HCT116 (cell line): ENCODE results near the gene SLC2A5. TPM values are rescaled to one million over a fixed set of nuclear protein-coding genes. Genes with fewer than 3 reads are reported as not detected.

ENCODE experiments used
- ATAC-seq: fragments of 200-7000 bp; cut with Tn5 transposase; 2 replicates; pipeline ENCODE4 v1.9.1; 2020; ENCODE audit warnings: mild to moderate bottlenecking, moderate library complexity
- BruUV-seq: library from RNA; stranded (reverse); fragments of 400-500 nt; replicated peaks from 2 replicates; lab custom pipeline; 2021; lab: Mats Ljungman, UMichigan
- CTCF ChIA-PET: fragments of 300-600 bp; sonication (Branson Sonifier 250); formaldehyde crosslinking; loops from one replicate; lab custom pipeline; 2021; ENCODE audit warnings: antibody characterized with exemption; lab: Charles Lee
- POLR2A ChIA-PET: fragments of 300-600, 350-600 bp; sonication (Branson Sonifier 250); formaldehyde crosslinking; loops from one replicate; lab custom pipeline; 2021; ENCODE audit warnings: antibody characterized with exemption; lab: Charles Lee
- RAD21 ChIA-PET, 2 experiments: fragments of 300-600 bp; sonication (Branson Sonifier 250); formaldehyde crosslinking; loops; one replicate each; lab custom pipeline; 2023; ENCODE audit warnings: low total read pairs in 2 of 2; ENCODE audit not compliant: uncharacterized antibody in 2 of 2, unreplicated experiment in 2 of 2, low non-redundant PET in 1 of 2; lab: Charles Lee
- DNase-seq: peaks from one replicate; pipeline ENCODE4 v3.0.0-alpha.2; 2010; ENCODE audit warnings: low read depth, low spot score
- H2AFZ ChIP-seq: fragments of 200-600 bp; shearing (Covaris generic), sonication (generic); 2 replicates; pipeline ENCODE4 v1.6.1; 2017; ENCODE audit warnings: low read depth, mixed run types, mixed read lengths, antibody characterized with exemption, low read length; ENCODE audit not compliant: poor library complexity, severe bottlenecking
- H3K27ac ChIP-seq: 2 replicates; pipeline ENCODE4 v1.5.1; 2012; ENCODE audit warnings: low read depth, low read length
- H3K27me3 ChIP-seq: fragments of 200-600 bp; sonication (generic); 2 replicates; pipeline ENCODE4 v1.6.1; 2016; ENCODE audit warnings: mixed run types, low read length, mixed read lengths; ENCODE audit not compliant: insufficient read depth
- H3K36me3 ChIP-seq, 2 experiments: fragments of 200-500 bp in 1 of 2; fragments of 200-600 bp in 1 of 2; sonication (Bioruptor generic) in 1 of 2; sonication (generic) in 1 of 2; 2 replicates each; pipeline versions ENCODE4 v1.5.1 to v1.6.1; 2014 to 2016; ENCODE audit warnings: low read length in 2 of 2, inconsistent platforms in 1 of 2, mixed read lengths in 1 of 2, mixed run types in 1 of 2; ENCODE audit not compliant: insufficient read depth in 2 of 2, control insufficient read depth in 1 of 2
- H3K4me1 ChIP-seq, 2 experiments: fragments of 200-600 bp in 1 of 2; sonication (generic) in 1 of 2; 2 replicates each; pipeline versions ENCODE4 v1.5.1 to v1.6.1; 2012 to 2017; ENCODE audit warnings: low read length in 2 of 2, inconsistent platforms in 1 of 2, mild to moderate bottlenecking in 1 of 2, mixed read lengths in 1 of 2, mixed run types in 1 of 2, moderate library complexity in 1 of 2; ENCODE audit not compliant: insufficient read depth in 2 of 2, control insufficient read depth in 1 of 2
- H3K4me2 ChIP-seq: fragments of 200-600 bp; sonication (generic); 2 replicates; pipeline ENCODE4 v1.6.1; 2017; ENCODE audit warnings: mixed run types, low read length, mixed read lengths
- H3K4me3 ChIP-seq, 2 experiments: fragments of 200-600 bp in 1 of 2; sonication (generic) in 1 of 2; replicated peaks in 1 of 2; 2 replicates each; pipeline ENCODE4 v1.5.1; 2011 to 2016; ENCODE audit warnings: low read length in 2 of 2, control low read depth in 1 of 2, low read depth in 1 of 2, mild to moderate bottlenecking in 1 of 2, mixed read lengths in 1 of 2, mixed run types in 1 of 2
- H3K79me2 ChIP-seq: fragments of 200-600 bp; sonication (generic); 2 replicates; pipeline ENCODE4 v1.6.1; 2017; ENCODE audit warnings: mild to moderate bottlenecking, mixed run types, low read length, moderate library complexity, mixed read lengths; ENCODE audit not compliant: insufficient read depth
- H3K9ac ChIP-seq: fragments of 200-600 bp; sonication (generic); 2 replicates; pipeline ENCODE4 v1.6.1; 2016; ENCODE audit warnings: low read length, mixed read lengths
- H3K9me2 ChIP-seq: fragments of 200-600 bp; sonication (generic), shearing (Covaris generic); 2 replicates; pipeline ENCODE4 v1.6.1; 2017; ENCODE audit warnings: mixed run types, mild to moderate bottlenecking, moderate library complexity; ENCODE audit not compliant: insufficient read depth
- H3K9me3 ChIP-seq, 2 experiments: fragments of 200-500 bp in 1 of 2; fragments of 200-600 bp in 1 of 2; sonication (Bioruptor generic) in 1 of 2; sonication (generic) in 1 of 2; 2 replicates each; pipeline ENCODE4 v1.6.1; 2014 to 2017; ENCODE audit warnings: low read length in 2 of 2, mixed read lengths in 2 of 2, inconsistent platforms in 1 of 2, low read depth in 1 of 2, mild to moderate bottlenecking in 1 of 2, mixed run types in 1 of 2, moderate library complexity in 1 of 2; ENCODE audit not compliant: control insufficient read depth in 1 of 2, insufficient read depth in 1 of 2
- H4K20me1 ChIP-seq: fragments of 200-600 bp; sonication (generic), shearing (Covaris generic); 2 replicates; pipeline ENCODE4 v1.6.1; 2017; ENCODE audit warnings: mixed run types, mild to moderate bottlenecking, moderate library complexity; ENCODE audit not compliant: insufficient read depth
- CEBPB ChIP-seq: IDR thresholded peaks from 2 replicates; pipeline ENCODE4 v1.6.1; 2012; ENCODE audit warnings: low read depth
- EGR1 ChIP-seq: IDR thresholded peaks from 2 replicates; pipeline ENCODE4 v1.6.1; 2012; ENCODE audit warnings: low read depth
- ELF1 ChIP-seq: IDR thresholded peaks from 2 replicates; pipeline ENCODE4 v1.6.1; 2012; ENCODE audit warnings: low read depth, borderline replicate concordance
- EZH2 ChIP-seq: fragments of 200-600 bp; sonication (generic); IDR thresholded peaks from 2 replicates; pipeline ENCODE4 v1.6.1; 2017; ENCODE audit warnings: antibody characterized with exemption, mixed run types
- EZH2phosphoT487 ChIP-seq: fragments of 200-600 bp; IDR thresholded peaks from 2 replicates; pipeline ENCODE4 v1.6.1; 2018; ENCODE audit warnings: antibody characterized with exemption, borderline replicate concordance
- JUND ChIP-seq: IDR thresholded peaks from 2 replicates; pipeline ENCODE4 v1.6.1; 2012
- POLR2A ChIP-seq: IDR thresholded peaks from 2 replicates; pipeline ENCODE4 v1.7.0; 2011; ENCODE audit warnings: borderline replicate concordance; ENCODE audit not compliant: insufficient read depth, insufficient read length; ENCODE audit errors: extremely low read depth
- POLR2AphosphoS5 ChIP-seq: IDR thresholded peaks from 2 replicates; pipeline ENCODE4 v1.6.1; 2011; ENCODE audit warnings: mild to moderate bottlenecking, low read depth, low read length, moderate library complexity
- RAD21 ChIP-seq: IDR thresholded peaks from 2 replicates; pipeline ENCODE4 v1.6.1; 2012; ENCODE audit warnings: low read depth, mild to moderate bottlenecking
- SIN3A ChIP-seq: IDR thresholded peaks from 2 replicates; pipeline ENCODE4 v1.6.1; 2012; ENCODE audit warnings: low read depth
- SRF ChIP-seq: IDR thresholded peaks from 2 replicates; pipeline ENCODE4 v1.6.1; 2012; ENCODE audit warnings: low read depth
- YY1 ChIP-seq: IDR thresholded peaks from 2 replicates; pipeline ENCODE4 v1.6.1; 2011; ENCODE audit warnings: low read length, low read depth, moderate library complexity, mild to moderate bottlenecking; ENCODE audit not compliant: insufficient replicate concordance; ENCODE audit errors: extremely low read depth
- ZFX ChIP-seq: fragments of 450-650 bp; IDR thresholded peaks from 2 replicates; pipeline ENCODE4 v1.6.1; 2017
- intact Hi-C: fragments of 100-400 bp; cut with micrococcal nuclease; formaldehyde crosslinking; loops from 2 replicates; pipeline ENCODE4 v1.10.0; 2022
- total RNA-seq: library from RNA; stranded (reverse); gene quantifications from one replicate; pipeline ENCODE4 v1.2.1, GENCODE V29; 2021; ENCODE audit not compliant: unreplicated experiment
- TF ChIP-seq, protein P1 (sequence below), 3 experiments: fragments of 200-600 bp in 1 of 3; sonication (generic) in 1 of 3; IDR thresholded peaks in 2 of 3; conservative IDR thresholded peaks in 1 of 3; 2 replicates each; pipeline ENCODE4 v1.5.1; 2012 to 2017; ENCODE audit warnings: low read depth in 2 of 3, low read length in 2 of 3, antibody characterized with exemption in 1 of 3, borderline replicate concordance in 1 of 3, control low read depth in 1 of 3, mild to moderate bottlenecking in 1 of 3, mixed read lengths in 1 of 3, mixed run types in 1 of 3, moderate library complexity in 1 of 3; ENCODE audit not compliant: insufficient read depth in 1 of 3
- TF ChIP-seq, protein P2 (sequence below): IDR thresholded peaks from 2 replicates; pipeline ENCODE4 v1.6.1; 2011; ENCODE audit warnings: mild to moderate bottlenecking, low read length, moderate library complexity; ENCODE audit not compliant: insufficient replicate concordance; ENCODE audit errors: extremely low read depth

SLC2A5 gene
- total RNA-seq, 1 experiment from 2014 or later: not detected

DNA sequence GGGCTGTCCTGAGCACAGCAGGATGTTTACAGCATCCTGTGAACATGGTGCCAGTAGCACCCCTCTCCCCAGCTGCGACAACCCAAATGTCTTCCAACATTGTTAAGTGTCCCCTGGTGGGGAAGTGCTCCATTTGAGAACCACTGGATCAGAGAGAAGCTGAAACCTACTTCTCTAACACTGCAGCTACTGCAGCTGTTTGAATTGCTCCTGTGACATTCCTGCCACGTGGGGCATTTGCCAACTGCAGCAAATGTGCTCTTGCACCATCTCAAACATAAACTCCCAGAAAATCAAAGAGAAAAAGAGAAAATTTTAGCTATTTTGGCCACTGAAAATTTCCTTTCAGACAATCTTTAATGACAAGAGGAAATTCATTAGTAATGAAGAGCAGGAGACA, 11.0 kb downstream of the SLC2A5 start:
- Histone ChIP-seq H3K9me3 (no peaks in the 10 kb centered on the region), H3K27me3 (no peaks in the 10 kb centered on the region), H3K4me2 (no peak overlapping the region), H3K27ac (no peak overlapping the region), H3K4me3 (no peak overlapping the region), H3K4me1 (peaks cover 0 to 8% of the 10 kb centered on the region in 2 experiments; a peak in 1 of 4 replicates), H3K9ac (no peak overlapping the region), H4K20me1 (no peaks in the 10 kb centered on the region), H2AFZ (no peak overlapping the region), H3K9me2 (no peaks in the 10 kb centered on the region), H3K36me3 (no peaks in the 10 kb centered on the region), H3K79me2 (no peaks in the 10 kb centered on the region)
- ChIA-PET POLR2A (no interaction called here), CTCF (interaction anchor here (1.2 kb wide), 1 partner anchor 53 kb away, joined by 4 read pairs; no protein-coding TSS in a partner anchor), RAD21 (no interaction called here)
- TF ChIP-seq SIN3A: no peak
- TF ChIP-seq, protein P1, sequence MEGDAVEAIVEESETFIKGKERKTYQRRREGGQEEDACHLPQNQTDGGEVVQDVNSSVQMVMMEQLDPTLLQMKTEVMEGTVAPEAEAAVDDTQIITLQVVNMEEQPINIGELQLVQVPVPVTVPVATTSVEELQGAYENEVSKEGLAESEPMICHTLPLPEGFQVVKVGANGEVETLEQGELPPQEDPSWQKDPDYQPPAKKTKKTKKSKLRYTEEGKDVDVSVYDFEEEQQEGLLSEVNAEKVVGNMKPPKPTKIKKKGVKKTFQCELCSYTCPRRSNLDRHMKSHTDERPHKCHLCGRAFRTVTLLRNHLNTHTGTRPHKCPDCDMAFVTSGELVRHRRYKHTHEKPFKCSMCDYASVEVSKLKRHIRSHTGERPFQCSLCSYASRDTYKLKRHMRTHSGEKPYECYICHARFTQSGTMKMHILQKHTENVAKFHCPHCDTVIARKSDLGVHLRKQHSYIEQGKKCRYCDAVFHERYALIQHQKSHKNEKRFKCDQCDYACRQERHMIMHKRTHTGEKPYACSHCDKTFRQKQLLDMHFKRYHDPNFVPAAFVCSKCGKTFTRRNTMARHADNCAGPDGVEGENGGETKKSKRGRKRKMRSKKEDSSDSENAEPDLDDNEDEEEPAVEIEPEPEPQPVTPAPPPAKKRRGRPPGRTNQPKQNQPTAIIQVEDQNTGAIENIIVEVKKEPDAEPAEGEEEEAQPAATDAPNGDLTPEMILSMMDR (IDR thresholded peaks at IDR 0.05 in 2 of 3, conservative IDR thresholded peaks at IDR 0.05 in 1 of 3; ENCODE audit: borderline replicate concordance in 1 of 3, insufficient read depth in 1 of 3, low read depth in 2 of 3, low read length in 2 of 3): 0 out of 6 replicates have a peak, but pooled peaks of 1 of the 3 experiments have one; percentile 7
- no peak for ATAC-seq
- intact Hi-C loops: no loop called here
- BruUV-seq: no TSS peak
- DNase-seq: no peak

- Histone ChIP-seq H3K9me3 (no peaks in the 10 kb centered on the region), H2AFZ (no peak overlapping the region), H3K9me2 (no peaks in the 10 kb centered on the region), H3K27ac (no peak overlapping the region), H3K4me2 (no peak overlapping the region), H3K27me3 (no peaks in the 10 kb centered on the region), H4K20me1 (no peaks in the 10 kb centered on the region), H3K36me3 (no peaks in the 10 kb centered on the region), H3K4me3 (no peak overlapping the region), H3K9ac (no peak overlapping the region), H3K79me2 (no peaks in the 10 kb centered on the region), H3K4me1 (peaks cover 0 to 8% of the 10 kb centered on the region in 2 experiments; a peak in 1 of 4 replicates)
- ChIA-PET CTCF (no interaction called here), RAD21 (no interaction called here), POLR2A (no interaction called here)
- DNase-seq: no peak
- BruUV-seq: no TSS peak
- intact Hi-C loops: no loop called here
- no peak for ATAC-seq
- TF ChIP-seq ZFX: no peak
- no peak for TF ChIP-seq EGR1
- no peak for TF ChIP-seq ELF1
- TF ChIP-seq SIN3A: no peak
- no peak for TF ChIP-seq YY1
- TF ChIP-seq, protein P2, sequence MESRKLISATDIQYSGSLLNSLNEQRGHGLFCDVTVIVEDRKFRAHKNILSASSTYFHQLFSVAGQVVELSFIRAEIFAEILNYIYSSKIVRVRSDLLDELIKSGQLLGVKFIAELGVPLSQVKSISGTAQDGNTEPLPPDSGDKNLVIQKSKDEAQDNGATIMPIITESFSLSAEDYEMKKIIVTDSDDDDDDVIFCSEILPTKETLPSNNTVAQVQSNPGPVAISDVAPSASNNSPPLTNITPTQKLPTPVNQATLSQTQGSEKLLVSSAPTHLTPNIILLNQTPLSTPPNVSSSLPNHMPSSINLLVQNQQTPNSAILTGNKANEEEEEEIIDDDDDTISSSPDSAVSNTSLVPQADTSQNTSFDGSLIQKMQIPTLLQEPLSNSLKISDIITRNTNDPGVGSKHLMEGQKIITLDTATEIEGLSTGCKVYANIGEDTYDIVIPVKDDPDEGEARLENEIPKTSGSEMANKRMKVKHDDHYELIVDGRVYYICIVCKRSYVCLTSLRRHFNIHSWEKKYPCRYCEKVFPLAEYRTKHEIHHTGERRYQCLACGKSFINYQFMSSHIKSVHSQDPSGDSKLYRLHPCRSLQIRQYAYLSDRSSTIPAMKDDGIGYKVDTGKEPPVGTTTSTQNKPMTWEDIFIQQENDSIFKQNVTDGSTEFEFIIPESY: no peak
- TF ChIP-seq, protein P1 (IDR thresholded peaks at IDR 0.05 in 2 of 3, conservative IDR thresholded peaks at IDR 0.05 in 1 of 3; ENCODE audit: borderline replicate concordance in 1 of 3, insufficient read depth in 1 of 3, low read depth in 2 of 3, low read length in 2 of 3): no peak
- no peak for TF ChIP-seq POLR2A
- no peak for TF ChIP-seq SRF
- no peak for TF ChIP-seq JUND
- no peak for TF ChIP-seq POLR2AphosphoS5
- no peak for TF ChIP-seq EZH2
- no peak for TF ChIP-seq CEBPB
- no peak for TF ChIP-seq RAD21
- TF ChIP-seq EZH2phosphoT487: no peak
Observed at GRCh38 chr1:9057851-9058250, 11.6 kb downstream of the SLC2A5 start.
